Activated naive CD8-positive, alpha-beta T cell treated with anti-CD3 and anti-CD28 coated beads, Interleukin-2, amount 50 U/mL, for 24 hours (primary cell): Measurements from ENCODE around the gene SKIDA1.

Experiments
- ATAC-seq: fragments of 150-1000 bp; cut with Tn5 transposase; one replicate; pipeline ENCODE4 v1.10.0; 2021
- DNase-seq: peaks from one replicate; pipeline ENCODE4 v3.0.0; 2021
- H3K27ac Mint-ChIP-seq: one replicate; pipeline ENCODE4 v1.8.0; 2021; ENCODE audit warnings: mild to moderate bottlenecking, mixed read lengths
- H3K27me3 Mint-ChIP-seq: one replicate; pipeline ENCODE4 v1.8.0; 2021; ENCODE audit warnings: mixed read lengths
- H3K36me3 Mint-ChIP-seq: one replicate; pipeline ENCODE4 v1.8.0; 2021; ENCODE audit warnings: low read depth, mixed read lengths
- H3K4me1 Mint-ChIP-seq: one replicate; pipeline ENCODE4 v1.8.0; 2021; ENCODE audit warnings: mixed read lengths
- H3K4me3 Mint-ChIP-seq: one replicate; pipeline ENCODE4 v1.8.0; 2021; ENCODE audit warnings: mild to moderate bottlenecking, moderate library complexity, mixed read lengths
- H3K9me3 Mint-ChIP-seq: one replicate; pipeline ENCODE4 v1.8.0; 2021; ENCODE audit warnings: mixed read lengths

The SKIDA1 gene

GRCh38 chr10:21523557-21524008 is 1.9 kb downstream of the SKIDA1 start:
- no peaks in the 10 kb centered on the region for H3K36me3 Mint-ChIP-seq
- peaks cover 48% of the 10 kb centered on the region for H3K4me1 Mint-ChIP-seq
- H3K27me3 Mint-ChIP-seq = peaks cover 66% of the 10 kb centered on the region
- no peaks in the 10 kb centered on the region for H3K9me3 Mint-ChIP-seq
- no peak overlapping the region for H3K27ac Mint-ChIP-seq
- H3K4me3 Mint-ChIP-seq = no peak overlapping the region
- ATAC-seq (no peak), DNase-seq (no peak)

GRCh38 chr10:21522631-21523406 is 2.7 kb downstream of the SKIDA1 start:
- Mint-ChIP-seq H3K27ac (no peak overlapping the region), H3K27me3 (peaks cover 68% of the 10 kb centered on the region)

GRCh38 chr10:21521751-21522533 is 3.5 kb downstream of the SKIDA1 start:
- Mint-ChIP-seq H3K4me1 (peaks cover 49% of the 10 kb centered on the region), H3K9me3 (no peaks in the 10 kb centered on the region), H3K36me3 (no peaks in the 10 kb centered on the region), H3K4me3 (no peak overlapping the region), H3K27ac (no peak overlapping the region), H3K27me3 (peaks cover 69% of the 10 kb centered on the region)
- DNase-seq (no peak), ATAC-seq (no peak)

More at GRCh38 chr10:21522631-21523406, 2.7 kb downstream of the SKIDA1 start:
- DNase-seq = no peak
- Mint-ChIP-seq H3K9me3 (no peaks in the 10 kb centered on the region), H3K4me1 (peaks cover 50% of the 10 kb centered on the region), H3K4me3 (no peak overlapping the region), H3K36me3 (no peaks in the 10 kb centered on the region)
- no peak for ATAC-seq

GRCh38 chr10:21520949-21521348 is 4.5 kb downstream of the SKIDA1 start:
- Mint-ChIP-seq H3K4me3 (no peak overlapping the region), H3K36me3 (no peaks in the 10 kb centered on the region), H3K9me3 (no peaks in the 10 kb centered on the region), H3K27me3 (peaks cover 68% of the 10 kb centered on the region), H3K4me1 (peaks cover 44% of the 10 kb centered on the region), H3K27ac (no peak overlapping the region)
- ATAC-seq (no peak), DNase-seq (no peak)

- ATAC-seq (no peak), DNase-seq (no peak)
- no peak overlapping the region for H3K27ac Mint-ChIP-seq
- H3K36me3 Mint-ChIP-seq = no peaks in the 10 kb centered on the region
- no peaks in the 10 kb centered on the region for H3K9me3 Mint-ChIP-seq
- peaks cover 72% of the 10 kb centered on the region for H3K27me3 Mint-ChIP-seq
- peaks cover 42% of the 10 kb centered on the region for H3K4me1 Mint-ChIP-seq
- peak overlapping the region; percentile 81 for H3K4me3 Mint-ChIP-seq
Measured at GRCh38 chr10:21520509-21520908, 5.0 kb downstream of the SKIDA1 start.

GRCh38 chr10:21519941-21520436 is 5.5 kb downstream of the SKIDA1 start:
- Mint-ChIP-seq H3K4me1 (peaks cover 37% of the 10 kb centered on the region), H3K36me3 (no peaks in the 10 kb centered on the region), H3K27me3 (peaks cover 75% of the 10 kb centered on the region), H3K9me3 (no peaks in the 10 kb centered on the region), H3K4me3 (peak overlapping the region; percentile 81), H3K27ac (peak overlapping the region; percentile 78)
- no peak for DNase-seq
- peak; percentile 40 for ATAC-seq

- peaks cover 75% of the 10 kb centered on the region for H3K27me3 Mint-ChIP-seq
- peaks cover 32% of the 10 kb centered on the region for H3K4me1 Mint-ChIP-seq
- no peak overlapping the region for H3K27ac Mint-ChIP-seq
- no peaks in the 10 kb centered on the region for H3K36me3 Mint-ChIP-seq
- no peaks in the 10 kb centered on the region for H3K9me3 Mint-ChIP-seq
- no peak for ATAC-seq
- H3K4me3 Mint-ChIP-seq = peak overlapping the region; percentile 81
- no peak for DNase-seq
Measured at GRCh38 chr10:21519397-21519933, 6.0 kb downstream of the SKIDA1 start.

GRCh38 chr10:21518641-21519396 is 6.7 kb downstream of the SKIDA1 start:
- Mint-ChIP-seq H3K27me3 (peaks cover 78% of the 10 kb centered on the region), H3K9me3 (no peaks in the 10 kb centered on the region), H3K4me3 (peak overlapping the region; percentile 81), H3K27ac (no peak overlapping the region), H3K36me3 (no peaks in the 10 kb centered on the region), H3K4me1 (peaks cover 32% of the 10 kb centered on the region)
- ATAC-seq (no peak), DNase-seq (no peak)

- Mint-ChIP-seq H3K27me3 (peaks cover 77% of the 10 kb centered on the region), H3K36me3 (no peaks in the 10 kb centered on the region), H3K27ac (no peak overlapping the region), H3K9me3 (no peaks in the 10 kb centered on the region), H3K4me3 (peak overlapping the region; percentile 81), H3K4me1 (peaks cover 32% of the 10 kb centered on the region)
- no peak for DNase-seq
- peak; percentile 60 for ATAC-seq
Measured at GRCh38 chr10:21518149-21518640, 7.3 kb downstream of the SKIDA1 start.

- Mint-ChIP-seq H3K36me3 (no peaks in the 10 kb centered on the region), H3K27me3 (peaks cover 78% of the 10 kb centered on the region), H3K4me1 (peaks cover 32% of the 10 kb centered on the region), H3K9me3 (no peaks in the 10 kb centered on the region), H3K4me3 (peak overlapping the region; percentile 81), H3K27ac (peak overlapping the region; percentile 62)
- peak; percentile 34 for DNase-seq
- ATAC-seq = peak; percentile 50
Measured at GRCh38 chr10:21517134-21518031, 8.1 kb downstream of the SKIDA1 start.

GRCh38 chr10:21516242-21517131 is 9.0 kb downstream of the SKIDA1 start:
- DNase-seq = peak; percentile 50
- H3K9me3 Mint-ChIP-seq = no peaks in the 10 kb centered on the region
- H3K27me3 Mint-ChIP-seq = peaks cover 81% of the 10 kb centered on the region
- peak overlapping the region; percentile 81 for H3K4me3 Mint-ChIP-seq
- no peak overlapping the region for H3K27ac Mint-ChIP-seq
- peaks cover 32% of the 10 kb centered on the region for H3K4me1 Mint-ChIP-seq
- ATAC-seq = peak; percentile 73
- H3K36me3 Mint-ChIP-seq = no peaks in the 10 kb centered on the region

- H3K4me3 Mint-ChIP-seq = peak overlapping the region; percentile 32
- H3K27me3 Mint-ChIP-seq = peaks cover 79% of the 10 kb centered on the region
- no peaks in the 10 kb centered on the region for H3K9me3 Mint-ChIP-seq
- DNase-seq (no peak), ATAC-seq (no peak)
- H3K36me3 Mint-ChIP-seq = no peaks in the 10 kb centered on the region
- H3K27ac Mint-ChIP-seq = no peak overlapping the region
- peaks cover 31% of the 10 kb centered on the region for H3K4me1 Mint-ChIP-seq
Measured at GRCh38 chr10:21515361-21516241, 9.9 kb downstream of the SKIDA1 start.
